GM12878 (cell line): ENCODE data around the gene UBE2C. TPM values are rescaled to one million over a fixed set of nuclear protein-coding genes. Genes with fewer than 3 reads are reported as not detected.

ENCODE experiments used
- ATAC-seq: fragments of 200-7000 bp; cut with Tn5 transposase; 3 replicates; pipeline ENCODE4 v1.9.1; 2020; ENCODE audit warnings: mild to moderate bottlenecking, moderate library complexity
- BruUV-seq: library from RNA; stranded (reverse); fragments of 400-500 nt; replicated peaks from 2 replicates; lab custom pipeline; 2021; lab: Mats Ljungman, UMichigan
- CTCF ChIA-PET: fragments of 300-600 bp; sonication (Branson Sonifier 250); formaldehyde crosslinking; extraction: SDS; loops from one replicate; lab custom pipeline; 2021; ENCODE audit warnings: inconsistent platforms; lab: Yijun Ruan, JAX
- POLR2A ChIA-PET: fragments of 350-600 bp; formaldehyde crosslinking; extraction: SDS; loops from one replicate; lab custom pipeline; 2021; ENCODE audit warnings: inconsistent platforms; lab: Charles Lee
- RAD21 ChIA-PET: fragments of 300-600 bp; sonication (Branson Sonifier 250); formaldehyde crosslinking; loops from one replicate; lab custom pipeline; 2023; ENCODE audit warnings: antibody characterized with exemption; ENCODE audit not compliant: unreplicated experiment; lab: Charles Lee
- SMC1A ChIA-PET: fragments of 300-600 bp; sonication (Branson Sonifier 250); formaldehyde crosslinking; loops from one replicate; lab custom pipeline; 2023; ENCODE audit not compliant: unreplicated experiment, uncharacterized antibody; lab: Charles Lee
- DNase-seq: peaks from one replicate; pipeline ENCODE4 v3.0.0-alpha.2; 2011; ENCODE audit warnings: low read depth, low spot score
- FAIRE-seq: peaks from 3 replicates; lab custom pipeline; 2011; peaks lifted over from hg19 to GRCh38; lab: Jason Lieb, UNC
- H2AFZ ChIP-seq: 2 replicates; pipeline ENCODE4 v1.6.0; 2011; ENCODE audit warnings: low read depth, low read length, control low read depth; ENCODE audit not compliant: control insufficient read depth
- H3K27ac ChIP-seq: 2 replicates; pipeline ENCODE4 v1.5.1; 2011; ENCODE audit warnings: control low read depth; ENCODE audit not compliant: control insufficient read depth, insufficient read depth
- H3K27me3 ChIP-seq, 2 experiments: replicated peaks in 1 of 2; 2 replicates each; pipeline versions ENCODE4 v1.6.0 to v1.6.1; 2011; ENCODE audit warnings: low read length in 1 of 2; ENCODE audit not compliant: control insufficient read depth in 2 of 2, insufficient read depth in 2 of 2
- H3K36me3 ChIP-seq, 2 experiments: 2 replicates each; pipeline ENCODE4 v1.5.1; 2011; ENCODE audit warnings: low read length in 1 of 2; ENCODE audit not compliant: control insufficient read depth in 2 of 2, insufficient read depth in 2 of 2
- H3K4me1 ChIP-seq: 2 replicates; pipeline ENCODE4 v1.6.1; 2011; ENCODE audit warnings: mild to moderate bottlenecking, low read length, moderate library complexity, mixed read lengths; ENCODE audit not compliant: control insufficient read depth, insufficient read depth
- H3K4me2 ChIP-seq: 2 replicates; pipeline ENCODE4 v1.6.0; 2011; ENCODE audit warnings: control low read depth; ENCODE audit not compliant: control insufficient read depth, insufficient read depth
- H3K4me3 ChIP-seq: fragments of 200-600 bp; sonication (generic); 2 replicates; pipeline ENCODE4 v1.5.1; 2016
- H3K79me2 ChIP-seq: 2 replicates; pipeline ENCODE4 v1.6.0; 2011; ENCODE audit warnings: low read length; ENCODE audit not compliant: control insufficient read depth, insufficient read depth
- H3K9ac ChIP-seq: 2 replicates; pipeline ENCODE4 v1.8.0; 2011; ENCODE audit warnings: low read length, control low read depth, mixed read lengths; ENCODE audit not compliant: control insufficient read depth, insufficient read depth
- H3K9me3 ChIP-seq: replicated peaks from 3 replicates; pipeline ENCODE4 v1.5.1; 2011; ENCODE audit warnings: mild to moderate bottlenecking, low read length; ENCODE audit not compliant: control insufficient read depth, insufficient read depth
- H4K20me1 ChIP-seq: 2 replicates; pipeline ENCODE4 v1.6.0; 2011; ENCODE audit not compliant: control insufficient read depth, insufficient read depth
- ASH2L ChIP-seq: fragments of 300-600, 200-600 bp; sonication (generic); IDR thresholded peaks from 2 replicates; pipeline ENCODE4 v1.6.1; 2017; ENCODE audit warnings: low read depth, mild to moderate bottlenecking, borderline replicate concordance
- BHLHE40 ChIP-seq, 2 experiments: fragments of 450-650 bp in 1 of 2; IDR thresholded peaks; 2 replicates each; pipeline ENCODE4 v1.6.1; 2011 to 2017; ENCODE audit warnings: low read depth in 2 of 2, borderline replicate concordance in 1 of 2, improper control_type of control experiment in 1 of 2, low read length in 1 of 2, mild to moderate bottlenecking in 1 of 2
- CEBPB ChIP-seq, 2 experiments: fragments of 150-350 bp in 1 of 2; IDR thresholded peaks; 2 replicates each; pipeline ENCODE4 v1.6.1; 2012 to 2014; ENCODE audit warnings: low read depth in 2 of 2, low read length in 2 of 2, borderline replicate concordance in 1 of 2, inconsistent platforms in 1 of 2
- EP300 ChIP-seq, 2 experiments: fragments of 150-350 bp in 1 of 2; IDR thresholded peaks; 2 replicates each; pipeline ENCODE4 v1.6.1; 2011 to 2012; ENCODE audit warnings: low read depth in 2 of 2, low read length in 2 of 2, borderline replicate concordance in 1 of 2, improper control_type of control experiment in 1 of 2, inconsistent platforms in 1 of 2; ENCODE audit not compliant: control insufficient read depth in 1 of 2
- IRF3 ChIP-seq: fragments of 450-650 bp; IDR thresholded peaks from 2 replicates; pipeline ENCODE4 v1.6.1; 2014; ENCODE audit warnings: mild to moderate bottlenecking
- MAX ChIP-seq: IDR thresholded peaks from 2 replicates; pipeline ENCODE4 v1.6.1; 2012; ENCODE audit warnings: low read depth, low read length, improper control_type of control experiment
- PBX3 ChIP-seq: IDR thresholded peaks from 2 replicates; pipeline ENCODE4 v1.6.1; 2011; ENCODE audit warnings: mild to moderate bottlenecking, low read depth, low read length, moderate library complexity; ENCODE audit not compliant: insufficient replicate concordance
- PRDM15 ChIP-seq: fragments of 450-650 bp; formaldehyde crosslinking; IDR thresholded peaks from 2 replicates; pipeline ENCODE4 v1.4.0; 2020; ENCODE audit warnings: mild to moderate bottlenecking, moderate library complexity
- SPI1 ChIP-seq: IDR thresholded peaks from 2 replicates; pipeline ENCODE4 v1.6.1; 2011; ENCODE audit warnings: low read depth, mild to moderate bottlenecking, low read length, moderate library complexity, borderline replicate concordance; ENCODE audit not compliant: insufficient read depth
- SREBF2 ChIP-seq: IDR thresholded peaks from 2 replicates; pipeline ENCODE4 v1.6.1; 2012; ENCODE audit warnings: mild to moderate bottlenecking, low read length
- ZNF384 ChIP-seq: IDR thresholded peaks from 2 replicates; pipeline ENCODE4 v1.6.1; 2012; ENCODE audit warnings: low read depth, mild to moderate bottlenecking, low read length, improper control_type of control experiment, borderline replicate concordance
- WGBS: methylation state at CpG from one replicate; pipeline ENCODE4 v1.1.6; 2016; ENCODE audit warnings: low lambda C conversion rate; ENCODE audit not compliant: insufficient replicate concordance, insufficient coverage; ENCODE audit errors: missing lambda C conversion rate; 5-methylcytosine and 5-hydroxymethylcytosine counted together
- in situ Hi-C: fragments of 300-500 bp; cut with MboI; formaldehyde crosslinking; loops from 9 replicates; pipeline ENCODE4 v1.14.3; 2018; ENCODE audit warnings: mixed read lengths
- intact Hi-C: fragments of 100-400 bp; cut with micrococcal nuclease; formaldehyde crosslinking; loops from one replicate; pipeline ENCODE4 v1.14.2; 2022; ENCODE audit not compliant: unreplicated experiment
- polyA plus RNA-seq, 11 experiments: library from polyadenylated mRNA; depleted of rRNA in 4 of 11; unstranded in 6 of 11; stranded (reverse) in 5 of 11; fragments of >200 nt; fragmentation: Nextera tagmentation in 4 of 11; fragmentation: Illumina TruSeq in 1 of 11; extraction: Ambion mirVana in 4 of 11; extraction: Trizol in 1 of 11; gene quantifications; 1 replicate in 1 of 11; 2 replicates in 10 of 11; pipeline versions ENCODE4 v1.2.1 to v1.2.3, GENCODE V29; 2011 to 2016; ENCODE audit warnings: inconsistent platforms in 2 of 11, missing spikeins in 2 of 11, low read depth in 1 of 11
- total RNA-seq, 4 experiments: library from RNA; depleted of rRNA in 3 of 4; stranded (reverse); fragments of >200 nt in 3 of 4; fragmentation: Illumina TruSeq in 1 of 4; extraction: Trizol in 1 of 4; gene quantifications; 2 replicates each; pipeline versions ENCODE4 v1.2.1 to v1.2.3, GENCODE V29; 2013 to 2021

The UBE2C gene
- total and polyA plus RNA-seq, 10 of the 15 experiments (the other 5 are each of a cell fraction or from before 2014, with no cell fraction given) = 86.2 to 412 (median 176) TPM

GRCh38 chr20:45775411-45775810 is 37.0 kb upstream of the UBE2C start:
- H3K4me1 ChIP-seq = no peaks in the 10 kb centered on the region
- WGBS = 51% methylated on average over 6 of the region's 6 CpGs
- SMC1A ChIA-PET = no interaction called here
- no peaks in the 10 kb centered on the region for H3K27me3 ChIP-seq
- no peaks in the 10 kb centered on the region for H3K79me2 ChIP-seq
- H2AFZ ChIP-seq = no peak overlapping the region
- FAIRE-seq = no peak
- H3K36me3 ChIP-seq = no peaks in the 10 kb centered on the region
- H3K9ac ChIP-seq = no peak overlapping the region
- H3K9me3 ChIP-seq = no peaks in the 10 kb centered on the region
- DNase-seq = no peak
- no peaks in the 10 kb centered on the region for H4K20me1 ChIP-seq
- POLR2A ChIA-PET = no interaction called here
- CTCF ChIA-PET = no interaction called here
- TF ChIP-seq ASH2L (no peak), BHLHE40 (IDR thresholded peaks at IDR 0.05; ENCODE audit: borderline replicate concordance in 1 of 2, low read depth in 2 of 2, low read length in 1 of 2) (no peak), ZNF384 (no peak), MAX (no peak), EP300 (IDR thresholded peaks at IDR 0.05; ENCODE audit: borderline replicate concordance in 1 of 2, control insufficient read depth in 1 of 2, low read depth in 2 of 2, low read length in 2 of 2) (no peak), SPI1 (no peak), IRF3 (no peak), SREBF2 (no peak), PBX3 (no peak), PRDM15 (CRISPR knock-in tag) (no peak), CEBPB (IDR thresholded peaks at IDR 0.05; ENCODE audit: borderline replicate concordance in 1 of 2, low read depth in 2 of 2, low read length in 2 of 2) (no peak)
- TF ChIP-seq, all 136 proteins: peak for 0
- RAD21 ChIA-PET = no interaction called here
- H3K4me2 ChIP-seq = no peak overlapping the region
- no peak for ATAC-seq
- intact Hi-C loops (loop anchor here (10.0 kb wide), 1 partner anchor 151 kb away; the partner anchor contains the start of gene WFDC10A), in situ Hi-C loops (no loop called here)
- H3K4me3 ChIP-seq = no peak overlapping the region
- H3K27ac ChIP-seq = no peak overlapping the region
- BruUV-seq = no TSS peak
